CD4-positive, alpha-beta T cell treated with Interleukin-17A for 1 hour (primary cell): Measurements from ENCODE around the gene PTPRR.
"Not testable (repeated sequence)": the region's sequence is repeated elsewhere in the genome, so short reads cannot be mapped to it uniquely, and the experiment has no call there.

ENCODE experiments used
- DNase-seq: peaks from one replicate; pipeline ENCODE4 v3.0.0-alpha.2; 2020

Gene PTPRR

GRCh38 chr12:70838127-70838526 lies 82.4 kb downstream of the PTPRR start:
- DNase-seq = no peak

- DNase-seq = no peak
Observed at GRCh38 chr12:70837026-70837425, 83.5 kb downstream of the PTPRR start.

- DNase-seq = no peak
Observed at GRCh38 chr12:70835948-70836347, 84.6 kb downstream of the PTPRR start.

- no peak for DNase-seq
Observed at GRCh38 chr12:70831543-70831942, 89.0 kb downstream of the PTPRR start.

GRCh38 chr12:70830221-70831061 lies 90.1 kb downstream of the PTPRR start:
- no peak for DNase-seq

GRCh38 chr12:70829070-70829469 lies 91.5 kb downstream of the PTPRR start:
- DNase-seq = no peak

- no peak for DNase-seq
Observed at GRCh38 chr12:70828351-70828750, 92.2 kb downstream of the PTPRR start.

- no peak for DNase-seq
Observed at GRCh38 chr12:70826156-70826555, 94.4 kb downstream of the PTPRR start.

- no peak for DNase-seq
Observed at GRCh38 chr12:70824511-70824910, 96.0 kb downstream of the PTPRR start.

- DNase-seq = no peak
Observed at GRCh38 chr12:70823182-70823976, 97.2 kb downstream of the PTPRR start.

- no peak for DNase-seq
Observed at GRCh38 chr12:70822412-70822811, 98.1 kb downstream of the PTPRR start.

- DNase-seq = no peak
Observed at GRCh38 chr12:70815971-70816391, 104.6 kb downstream of the PTPRR start.

- DNase-seq = no peak
Observed at GRCh38 chr12:70815056-70815455, 105.5 kb downstream of the PTPRR start.

- no peak for DNase-seq
Observed at GRCh38 chr12:70813559-70813958, 107.0 kb downstream of the PTPRR start.

- DNase-seq = no peak
Observed at GRCh38 chr12:70812136-70812535, 108.4 kb downstream of the PTPRR start.

GRCh38 chr12:70809887-70810286 lies 110.7 kb downstream of the PTPRR start:
- no peak for DNase-seq

GRCh38 chr12:70807993-70808392 lies 112.5 kb downstream of the PTPRR start:
- not testable (repeated sequence) for DNase-seq

GRCh38 chr12:70806827-70807226 lies 113.7 kb downstream of the PTPRR start:
- no peak for DNase-seq

GRCh38 chr12:70806043-70806442 lies 114.5 kb downstream of the PTPRR start:
- DNase-seq = no peak

GRCh38 chr12:70798016-70798783 lies 122.3 kb downstream of the PTPRR start:
- no peak for DNase-seq

- DNase-seq = no peak
Observed at GRCh38 chr12:70796989-70797388, 123.5 kb downstream of the PTPRR start.

- no peak for DNase-seq
Observed at GRCh38 chr12:70795608-70796007, 124.9 kb downstream of the PTPRR start.

- no peak for DNase-seq
Observed at GRCh38 chr12:70794131-70794530, 126.4 kb downstream of the PTPRR start.
